Suprapubic skin (tissue), 4 donors: ENCODE measurements around the gene ST7.

Experiments
- EP300 ChIP-seq: sonication (generic); formaldehyde crosslinking; IDR thresholded peaks from one replicate; pipeline ENCODE4 v1.6.1; 2017; ENCODE audit warnings: antibody characterized with exemption
- POLR2A ChIP-seq, 2 donors: fragments of 450-650 bp; IDR thresholded peaks; one replicate each; pipeline ENCODE4 v1.6.1; 2017; ENCODE audit warnings: antibody characterized with exemption in 2 of 2, mild to moderate bottlenecking in 2 of 2, moderate library complexity in 2 of 2
- POLR2AphosphoS5 ChIP-seq, 3 donors: sonication (generic); formaldehyde crosslinking; IDR thresholded peaks; one replicate each; pipeline ENCODE4 v1.6.1; 2017; ENCODE audit warnings: antibody characterized with exemption in 3 of 3
- TF ChIP-seq, protein P1 (sequence below), 2 donors: fragments of 200-600 bp in 1 of 2; fragments of 450-650 bp in 1 of 2; sonication (generic) in 1 of 2; IDR thresholded peaks; one replicate each; pipeline ENCODE4 v1.5.1; 2016 to 2019; ENCODE audit warnings: antibody characterized with exemption in 2 of 2, mild to moderate bottlenecking in 1 of 2, moderate library complexity in 1 of 2

DNA sequence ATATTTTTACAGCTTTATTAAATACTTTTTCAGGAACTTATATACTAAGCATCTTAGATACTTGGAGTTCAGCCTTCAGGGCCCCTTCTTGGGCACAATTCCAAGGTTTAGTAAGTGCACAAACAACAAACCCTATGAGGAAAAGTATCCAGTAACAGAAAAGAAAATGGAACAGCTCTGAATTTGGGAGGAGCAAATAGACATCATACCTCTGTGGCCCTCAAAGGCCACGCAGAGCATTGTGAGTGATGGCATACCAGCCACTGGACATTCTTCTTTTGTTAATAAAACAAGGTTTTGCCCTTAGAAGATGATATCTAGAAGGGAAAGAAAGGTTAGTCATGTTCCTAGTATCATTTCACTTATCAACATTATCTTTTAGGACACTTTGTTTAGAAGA is 46.0 kb downstream of the ST7 start:
- no peak for TF ChIP-seq POLR2A (IDR thresholded peaks at IDR 0.05)
- TF ChIP-seq, protein P1, sequence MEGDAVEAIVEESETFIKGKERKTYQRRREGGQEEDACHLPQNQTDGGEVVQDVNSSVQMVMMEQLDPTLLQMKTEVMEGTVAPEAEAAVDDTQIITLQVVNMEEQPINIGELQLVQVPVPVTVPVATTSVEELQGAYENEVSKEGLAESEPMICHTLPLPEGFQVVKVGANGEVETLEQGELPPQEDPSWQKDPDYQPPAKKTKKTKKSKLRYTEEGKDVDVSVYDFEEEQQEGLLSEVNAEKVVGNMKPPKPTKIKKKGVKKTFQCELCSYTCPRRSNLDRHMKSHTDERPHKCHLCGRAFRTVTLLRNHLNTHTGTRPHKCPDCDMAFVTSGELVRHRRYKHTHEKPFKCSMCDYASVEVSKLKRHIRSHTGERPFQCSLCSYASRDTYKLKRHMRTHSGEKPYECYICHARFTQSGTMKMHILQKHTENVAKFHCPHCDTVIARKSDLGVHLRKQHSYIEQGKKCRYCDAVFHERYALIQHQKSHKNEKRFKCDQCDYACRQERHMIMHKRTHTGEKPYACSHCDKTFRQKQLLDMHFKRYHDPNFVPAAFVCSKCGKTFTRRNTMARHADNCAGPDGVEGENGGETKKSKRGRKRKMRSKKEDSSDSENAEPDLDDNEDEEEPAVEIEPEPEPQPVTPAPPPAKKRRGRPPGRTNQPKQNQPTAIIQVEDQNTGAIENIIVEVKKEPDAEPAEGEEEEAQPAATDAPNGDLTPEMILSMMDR (IDR thresholded peaks at IDR 0.05), result no peak
- TF ChIP-seq POLR2AphosphoS5 (IDR thresholded peaks at IDR 0.05), result no peak
- no peak for TF ChIP-seq EP300
